Large intestine (tissue), 3 donors: Measurements from ENCODE around the gene STIL. TPM values are rescaled to one million over a fixed set of nuclear protein-coding genes. Genes with fewer than 3 reads are reported as not detected.
"Not testable (repeated sequence)": the region's sequence is repeated elsewhere in the genome, so short reads cannot be mapped to it uniquely, and the experiment has no call there.

Experiments
- DNase-seq, 2 donors: peaks; one replicate each; pipeline versions ENCODE4 v3.0.0 to v3.0.0-alpha.2; 2013
- H3K27ac ChIP-seq: one replicate; pipeline ENCODE4 v1.5.1; 2013; ENCODE audit warnings: low read length
- H3K27me3 ChIP-seq: 2 replicates; pipeline ENCODE4 v1.6.1; 2013; ENCODE audit warnings: low read length; ENCODE audit not compliant: control insufficient read depth, insufficient read depth
- H3K36me3 ChIP-seq: 2 replicates; pipeline ENCODE4 v1.6.1; 2013; ENCODE audit warnings: low read length; ENCODE audit not compliant: control insufficient read depth, insufficient read depth
- H3K4me1 ChIP-seq: one replicate; pipeline ENCODE4 v1.6.1; 2013; ENCODE audit warnings: low read length; ENCODE audit not compliant: control insufficient read depth, insufficient read depth
- H3K4me3 ChIP-seq: one replicate; pipeline ENCODE4 v1.5.1; 2013; ENCODE audit warnings: low read length
- H3K9me3 ChIP-seq: one replicate; pipeline ENCODE4 v1.6.1; 2013; ENCODE audit warnings: mild to moderate bottlenecking, low read depth, low read length, moderate library complexity; ENCODE audit not compliant: control insufficient read depth
- WGBS: methylation state at CpG from one replicate; pipeline ENCODE4 v1.1.5; 2013; ENCODE audit warnings: low lambda C conversion rate; ENCODE audit not compliant: insufficient coverage; 5-methylcytosine and 5-hydroxymethylcytosine counted together
- polyA plus RNA-seq: library from polyadenylated mRNA; unstranded; fragments of 120-200 nt; gene quantifications from one replicate; pipeline ENCODE4 v1.2.1, GENCODE V29; 2013

The STIL gene
- polyA plus RNA-seq, 1 donor: 4.7 TPM

DNA sequence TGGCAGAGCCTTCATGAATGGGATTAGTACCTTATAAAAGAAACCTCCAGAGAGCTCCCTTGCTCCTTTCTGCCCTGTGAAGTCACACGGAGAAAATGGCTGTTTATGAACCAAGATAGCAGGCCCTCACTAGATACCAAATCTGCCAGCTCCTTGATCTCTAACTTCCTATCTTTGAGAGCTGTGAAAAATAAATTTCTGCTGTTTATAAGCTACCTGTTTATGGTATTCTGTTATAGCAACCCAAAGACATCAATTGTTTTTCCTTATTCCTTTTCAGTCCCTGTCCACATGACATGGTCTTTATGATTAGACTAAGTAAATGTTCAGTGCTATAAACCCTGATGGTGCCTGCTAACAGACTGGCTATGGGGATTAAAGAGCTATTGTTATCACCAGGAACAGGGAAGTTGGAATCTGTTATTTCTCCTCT, 9.7 kb upstream of the STIL start:
- peak; percentile 74 to 93 for DNase-seq
- H3K27ac ChIP-seq: peak overlapping the region; percentile 73
- no peak overlapping the region for H3K4me3 ChIP-seq

DNA sequence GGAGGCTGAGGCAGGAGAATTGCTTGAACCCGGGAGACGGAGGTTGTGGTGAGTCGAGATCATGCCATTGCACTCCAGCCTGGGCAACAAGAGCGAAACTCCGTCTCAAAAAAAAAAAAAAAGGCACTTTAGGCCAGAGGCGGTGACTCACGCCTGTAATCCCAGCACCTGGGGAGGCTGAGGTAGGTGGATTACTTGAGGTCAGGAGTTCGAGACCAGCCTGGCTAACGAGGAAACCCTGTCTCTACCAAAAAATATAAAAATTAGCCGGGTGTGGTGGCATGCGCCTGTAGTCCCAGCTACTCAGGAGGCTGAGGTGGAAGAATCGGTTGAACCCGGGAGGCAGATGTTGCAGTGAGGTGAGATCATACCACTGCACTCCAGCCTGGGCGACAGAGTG, 6.0 kb upstream of the STIL start:
- WGBS: 100% methylated on average over 1 of the region's 14 CpGs
- not testable (repeated sequence) for H3K36me3 ChIP-seq, DNase-seq, H3K4me3 ChIP-seq, H3K27me3 ChIP-seq, H3K4me1 ChIP-seq, H3K27ac ChIP-seq, H3K9me3 ChIP-seq

More for the DNA sequence above, 9.7 kb upstream of the STIL start:
- no CpG with 5 or more reads among the region's 1 CpG for WGBS
- H3K27me3 ChIP-seq: no peaks in the 10 kb centered on the region
- peaks cover 8% of the 10 kb centered on the region for H3K4me1 ChIP-seq
- no peaks in the 10 kb centered on the region for H3K9me3 ChIP-seq
- H3K36me3 ChIP-seq: no peaks in the 10 kb centered on the region

DNA sequence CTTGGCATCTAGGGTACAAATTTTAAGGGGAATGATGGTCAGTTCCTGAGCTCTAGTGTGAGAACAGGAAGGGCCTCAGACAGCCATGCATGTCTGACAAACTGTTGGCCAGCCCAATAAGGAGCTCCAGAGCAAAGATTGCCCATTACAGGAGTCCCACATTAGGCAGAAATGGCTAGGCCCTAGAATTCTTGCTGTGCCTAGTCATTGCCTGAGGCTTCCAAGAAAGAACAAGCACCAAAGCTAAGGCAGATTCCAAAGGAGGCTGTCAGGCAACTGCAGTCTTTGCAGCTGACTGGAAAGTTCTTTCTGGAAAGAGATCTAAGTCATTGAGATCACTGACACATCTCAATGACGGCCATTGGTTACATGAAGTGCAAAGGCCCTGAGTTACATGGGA, 3.9 kb upstream of the STIL start:
- Histone ChIP-seq H3K4me1 (no peaks in the 10 kb centered on the region), H3K27ac (no peak overlapping the region), H3K9me3 (no peaks in the 10 kb centered on the region), H3K27me3 (no peaks in the 10 kb centered on the region), H3K36me3 (no peaks in the 10 kb centered on the region), H3K4me3 (no peak overlapping the region)
- no CpG with 5 or more reads among the region's 1 CpG for WGBS
- DNase-seq: no peak

DNA sequence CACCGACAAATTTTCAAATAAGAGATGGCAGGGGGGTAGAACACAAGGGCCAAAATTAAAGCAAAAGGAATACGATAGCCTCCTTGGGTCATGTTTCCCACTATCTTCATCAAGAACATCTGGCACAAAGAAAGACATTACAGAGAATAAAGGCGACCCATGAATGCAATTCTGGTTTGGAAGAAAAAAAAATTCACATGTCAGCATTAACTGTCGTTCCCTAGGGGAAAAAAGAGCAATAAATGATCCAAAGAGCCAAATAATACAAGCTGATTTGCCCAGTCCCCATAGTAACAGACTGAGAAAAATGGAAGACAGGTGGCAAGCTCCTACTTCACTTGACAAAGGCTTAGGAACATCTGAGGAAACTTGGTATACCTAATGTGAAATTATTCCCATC, 4.5 kb downstream of the STIL start:
- H3K27me3 ChIP-seq: no peaks in the 10 kb centered on the region
- H3K27ac ChIP-seq: no peak overlapping the region
- WGBS: 100% methylated on average over 1 of the region's 4 CpGs
- H3K9me3 ChIP-seq: no peaks in the 10 kb centered on the region
- DNase-seq: no peak
- peaks cover 4% of the 10 kb centered on the region for H3K36me3 ChIP-seq
- no peak overlapping the region for H3K4me3 ChIP-seq
- no peaks in the 10 kb centered on the region for H3K4me1 ChIP-seq

DNA sequence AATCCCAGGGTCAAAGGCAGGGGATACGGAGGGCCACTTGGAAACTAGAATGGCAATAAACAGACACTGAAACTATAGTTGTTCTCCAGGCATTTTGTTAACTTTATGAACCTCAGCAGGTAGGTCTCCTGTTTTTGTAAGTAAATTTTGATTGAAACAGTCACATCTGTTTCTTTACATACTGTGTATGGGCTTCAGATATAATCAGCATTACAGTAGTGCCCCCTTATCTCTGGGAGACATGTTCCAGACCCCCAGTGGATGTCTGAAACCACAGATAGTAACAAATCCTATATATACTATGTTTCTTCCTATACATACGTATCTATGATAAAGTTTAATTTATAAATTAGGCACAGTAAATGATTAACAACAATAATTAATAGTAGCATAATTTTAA, 11.5 kb downstream of the STIL start:
- Histone ChIP-seq H3K4me1 (no peaks in the 10 kb centered on the region), H3K4me3 (no peak overlapping the region), H3K9me3 (no peaks in the 10 kb centered on the region), H3K27ac (no peak overlapping the region), H3K36me3 (peaks cover 13% of the 10 kb centered on the region), H3K27me3 (no peaks in the 10 kb centered on the region)
- WGBS: 100% methylated on average over 2 of the region's 2 CpGs
- no peak for DNase-seq

DNA sequence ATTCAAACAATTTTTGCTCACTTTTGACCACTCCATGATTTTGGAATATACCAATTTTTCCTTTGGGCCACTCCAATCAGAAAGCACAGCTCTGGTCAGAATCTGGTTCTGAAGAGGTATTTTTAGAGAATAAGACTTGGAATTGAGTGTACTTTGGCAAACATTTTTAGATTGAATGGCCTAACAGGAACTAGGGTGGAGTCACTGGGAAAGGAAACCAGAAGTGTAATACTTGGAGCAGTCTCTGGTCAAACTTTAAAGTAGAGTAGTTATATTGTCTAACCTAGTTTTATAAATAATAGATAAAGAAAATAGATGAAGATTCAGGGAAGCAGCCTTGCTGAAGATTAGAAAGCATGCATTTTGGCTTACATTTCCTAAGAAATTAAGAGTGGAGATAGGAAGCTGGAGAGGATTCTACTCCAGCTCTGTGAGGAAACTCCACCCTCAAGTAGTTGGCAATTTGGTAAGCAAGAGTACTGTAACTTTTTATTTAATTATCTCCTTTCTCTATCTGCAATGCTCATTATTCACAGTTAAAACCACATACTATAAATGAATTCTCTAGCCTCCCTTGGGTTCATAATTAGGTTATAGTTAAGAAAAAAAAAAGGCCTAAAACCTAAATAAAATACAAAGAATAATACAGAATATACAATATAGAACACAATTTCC, 15.8 kb downstream of the STIL start:
- Histone ChIP-seq H3K4me3 (no peak overlapping the region), H3K36me3 (peaks cover 13% of the 10 kb centered on the region), H3K9me3 (no peaks in the 10 kb centered on the region), H3K4me1 (no peaks in the 10 kb centered on the region), H3K27ac (no peak overlapping the region), H3K27me3 (no peaks in the 10 kb centered on the region)
- DNase-seq: no peak

DNA sequence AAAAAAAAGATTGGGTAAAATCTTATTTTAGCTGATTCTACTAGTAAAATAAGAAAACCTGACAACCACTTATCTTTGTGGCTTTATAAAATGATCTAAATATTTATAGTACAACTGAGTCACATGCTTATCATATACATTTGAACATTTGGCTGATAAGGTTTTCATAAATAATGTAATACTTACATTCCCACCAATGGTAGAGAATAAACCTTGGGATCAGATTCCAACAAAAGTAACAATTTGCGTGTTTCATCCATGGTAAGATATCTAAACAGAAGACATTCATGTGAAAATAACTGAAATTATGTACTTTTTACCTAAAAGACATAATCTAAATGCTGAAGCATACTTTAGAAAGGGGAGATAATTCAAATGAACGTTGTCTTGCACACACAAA, 18.4 kb downstream of the STIL start:
- Histone ChIP-seq H3K36me3 (peaks cover under 1% of the 10 kb centered on the region), H3K9me3 (no peaks in the 10 kb centered on the region), H3K4me1 (no peaks in the 10 kb centered on the region), H3K27me3 (no peaks in the 10 kb centered on the region), H3K27ac (no peak overlapping the region), H3K4me3 (no peak overlapping the region)
- DNase-seq: no peak
- no CpG with 5 or more reads among the region's 2 CpGs for WGBS

DNA sequence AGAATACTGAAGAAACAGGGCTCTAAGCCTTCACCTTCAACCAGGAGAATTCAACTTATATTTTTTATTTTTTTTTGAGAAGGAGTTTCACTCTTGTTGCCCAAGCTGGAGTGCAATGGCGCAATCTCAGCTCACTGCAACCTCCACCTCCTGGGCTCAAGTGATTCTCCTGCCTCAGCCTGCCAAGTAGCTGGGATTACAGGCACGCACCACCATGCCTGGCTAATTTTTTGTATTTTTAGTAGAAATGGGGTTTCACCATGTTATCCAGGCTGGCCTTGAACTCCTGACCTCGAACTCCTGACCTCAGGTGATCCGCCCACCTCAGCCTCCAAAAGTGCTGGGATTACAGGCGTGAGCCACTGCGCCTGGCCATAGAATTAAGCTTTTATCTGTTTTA, 19.1 kb downstream of the STIL start:
- not testable (repeated sequence) for H3K27ac ChIP-seq, H3K36me3 ChIP-seq, H3K4me1 ChIP-seq, H3K27me3 ChIP-seq, DNase-seq, H3K9me3 ChIP-seq, H3K4me3 ChIP-seq
- no CpG with 5 or more reads among the region's 6 CpGs for WGBS

DNA sequence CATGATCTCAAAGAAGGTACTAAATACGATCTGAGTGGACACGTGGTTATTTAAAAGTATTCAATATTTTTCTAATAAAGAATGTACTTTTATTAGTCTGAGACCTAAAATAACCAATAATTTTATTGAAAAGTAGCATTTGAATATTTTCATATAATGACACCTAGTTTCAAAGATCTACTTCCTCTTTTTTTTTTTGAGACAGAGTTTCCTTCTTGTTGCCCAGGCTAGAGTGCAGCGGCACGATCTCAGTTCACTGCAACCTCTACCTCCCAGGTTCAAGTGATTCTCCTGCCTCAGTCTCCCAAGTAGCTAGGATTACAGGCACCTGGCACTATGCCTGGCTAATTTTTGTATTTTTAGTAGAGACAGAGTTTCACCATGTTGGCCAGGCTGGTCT, 25.8 kb downstream of the STIL start:
- not testable (repeated sequence) for H3K9me3 ChIP-seq, H3K4me3 ChIP-seq, H3K27me3 ChIP-seq, H3K4me1 ChIP-seq, H3K36me3 ChIP-seq, H3K27ac ChIP-seq, DNase-seq
- WGBS: no CpG with 5 or more reads among the region's 4 CpGs

DNA sequence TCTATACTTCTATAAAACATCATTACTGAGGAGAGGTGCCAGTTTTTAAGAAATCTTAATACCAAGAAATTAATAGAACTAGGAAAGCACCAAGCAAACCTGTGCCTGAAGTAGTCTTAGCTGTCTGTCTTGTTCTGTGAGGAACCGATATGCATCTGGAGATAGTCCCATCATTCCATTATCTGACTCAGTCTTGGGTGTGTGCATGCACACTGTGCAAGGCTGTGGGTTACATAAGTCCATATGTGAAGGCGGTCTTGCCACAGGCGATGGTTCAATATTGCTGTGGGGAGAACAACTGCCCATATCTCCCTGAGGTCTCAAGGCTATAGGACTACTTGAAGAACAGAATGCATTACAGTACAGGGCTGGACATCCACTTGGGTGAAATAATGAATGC, 33.8 kb downstream of the STIL start:
- H3K27ac ChIP-seq: no peak overlapping the region
- DNase-seq: no peak
- no peaks in the 10 kb centered on the region for H3K27me3 ChIP-seq
- H3K4me3 ChIP-seq: no peak overlapping the region
- no peaks in the 10 kb centered on the region for H3K9me3 ChIP-seq
- no CpG with 5 or more reads among the region's 3 CpGs for WGBS
- peaks cover 16% of the 10 kb centered on the region for H3K36me3 ChIP-seq
- no peaks in the 10 kb centered on the region for H3K4me1 ChIP-seq

DNA sequence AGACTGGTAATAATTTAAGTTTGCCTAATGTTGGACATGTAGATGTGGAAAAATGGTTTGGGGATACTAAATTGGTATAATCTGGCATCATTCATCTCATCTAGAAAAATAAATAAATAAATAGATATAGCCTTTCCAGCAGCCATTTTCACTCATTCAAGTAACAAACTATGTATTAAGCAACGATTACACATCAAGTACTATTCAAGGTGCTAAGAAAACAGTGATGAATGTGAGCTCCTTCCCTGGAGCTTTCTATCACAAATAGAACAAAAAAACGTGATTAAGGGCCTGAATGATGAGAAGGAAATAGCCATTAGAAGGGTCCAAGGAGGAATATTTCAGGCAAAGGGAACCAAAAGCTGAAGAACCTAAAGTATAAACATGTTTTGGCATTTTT, 37.1 kb downstream of the STIL start:
- H3K27me3 ChIP-seq: no peaks in the 10 kb centered on the region
- 100% methylated on average over 1 of the region's 2 CpGs for WGBS
- DNase-seq: no peak

More for the DNA sequence above, 37.1 kb downstream of the STIL start:
- no peaks in the 10 kb centered on the region for H3K4me1 ChIP-seq
- H3K4me3 ChIP-seq: no peak overlapping the region
- H3K27ac ChIP-seq: no peak overlapping the region
- peaks cover 13% of the 10 kb centered on the region for H3K36me3 ChIP-seq
- no peaks in the 10 kb centered on the region for H3K9me3 ChIP-seq
